IgD-negative memory B cell (primary cell): Measurements from ENCODE around the gene GATD1. TPM values are rescaled to one million over a fixed set of nuclear protein-coding genes. Genes with fewer than 3 reads are reported as not detected.

Source experiments
- H3K27ac Mint-ChIP-seq, 3 donors: one replicate each; pipeline ENCODE4 v1.8.0; 2020 to 2022; ENCODE audit warnings: mild to moderate bottlenecking in 3 of 3, mixed read lengths in 3 of 3, moderate library complexity in 1 of 3
- H3K27me3 Mint-ChIP-seq: one replicate; pipeline ENCODE4 v1.8.0; 2021; ENCODE audit warnings: mixed read lengths
- H3K36me3 Mint-ChIP-seq: one replicate; pipeline ENCODE4 v1.8.0; 2020; ENCODE audit warnings: mild to moderate bottlenecking, mixed read lengths
- H3K4me1 Mint-ChIP-seq, 3 donors: one replicate each; pipeline ENCODE4 v1.8.0; 2020 to 2022; ENCODE audit warnings: mixed read lengths in 3 of 3, mild to moderate bottlenecking in 1 of 3
- H3K4me3 Mint-ChIP-seq, 4 donors: one replicate each; pipeline ENCODE4 v1.8.0; 2020 to 2022; ENCODE audit warnings: mild to moderate bottlenecking in 4 of 4, mixed read lengths in 4 of 4, moderate library complexity in 3 of 4
- H3K9me3 Mint-ChIP-seq, 3 donors: one replicate each; pipeline ENCODE4 v1.8.0; 2020 to 2021; ENCODE audit warnings: mixed read lengths in 3 of 3, mild to moderate bottlenecking in 1 of 3
- polyA plus RNA-seq: library from polyadenylated mRNA; unstranded; fragments of 300-500 nt; fragmentation: Illumina TruSeq; gene quantifications from one replicate; pipeline ENCODE4 v1.2.3, GENCODE V29; 2021

Gene GATD1
- polyA plus RNA-seq, 1 donor from 2014 or later = 30.7 TPM

DNA sequence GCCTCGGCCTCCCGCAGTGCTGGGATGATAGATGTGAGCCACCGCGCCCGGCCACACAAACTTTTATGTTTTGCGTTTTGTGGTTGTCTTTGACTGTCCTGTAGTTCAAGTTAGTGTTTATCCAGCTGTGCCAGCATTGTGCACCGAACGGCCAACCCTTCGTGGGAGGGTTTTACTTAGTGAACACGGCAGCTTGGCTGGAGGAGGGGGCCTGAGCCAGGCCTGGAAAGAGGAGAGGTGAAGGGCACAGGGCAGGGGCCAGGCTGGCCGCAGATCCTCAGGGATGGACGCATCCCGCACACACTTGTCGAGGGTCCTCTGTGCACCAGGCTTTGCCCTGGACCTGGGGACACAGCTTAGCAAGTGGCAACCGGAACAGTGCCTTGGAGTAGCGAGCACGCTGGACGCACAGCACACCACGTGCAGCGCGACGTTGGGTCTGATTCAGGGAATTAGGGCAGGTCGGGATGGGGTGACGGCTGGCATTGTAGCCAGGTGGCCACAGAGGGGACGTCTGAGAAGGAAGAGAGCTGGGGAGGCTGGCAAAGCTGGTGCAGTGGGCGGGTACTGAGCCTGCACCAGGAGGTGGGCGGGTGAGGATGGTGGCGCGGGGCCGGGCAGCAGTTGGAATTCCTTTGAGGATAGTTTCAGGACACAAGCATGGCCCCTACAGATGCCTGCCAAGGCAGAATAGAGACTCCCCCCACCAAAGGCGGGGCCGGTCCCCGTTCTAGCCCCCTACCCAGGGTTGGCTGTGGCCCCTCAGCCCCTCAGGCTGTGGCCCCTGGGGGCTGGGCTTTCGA is 57.9 kb downstream of the GATD1 start:
- Mint-ChIP-seq H3K4me1 (peaks cover 7 to 12% (median 9%) of the 10 kb centered on the region in 3 donors), H3K4me3 (peak overlapping the region in 2 of 4 donors; percentile 54 to 69), H3K36me3 (no peaks in the 10 kb centered on the region), H3K27me3 (peaks cover 15% of the 10 kb centered on the region), H3K9me3 (peaks cover 2 to 5% (median 4%) of the 10 kb centered on the region in 3 donors), H3K27ac (peak overlapping the region in 2 of 3 donors; percentile 43 to 57)

Other genes starting within 250 kb of the GATD1 start
- 22.5 TPM for gene HRAS, start 241.9 kb downstream of the GATD1 start, polyA plus RNA-seq
- 2.6 TPM for gene LRRC56, start 240.0 kb downstream of the GATD1 start, polyA plus RNA-seq
- gene LMNTD2, start 216.7 kb downstream of the GATD1 start, polyA plus RNA-seq = 3.8 TPM
- 42.0 TPM for gene RASSF7, start 216.5 kb downstream of the GATD1 start, polyA plus RNA-seq
- gene PHRF1, start 201.0 kb downstream of the GATD1 start, polyA plus RNA-seq = 15.4 TPM
- 103 TPM for gene IRF7, start 161.5 kb downstream of the GATD1 start, polyA plus RNA-seq
- gene CDHR5, start 152.5 kb downstream of the GATD1 start, polyA plus RNA-seq = not detected
- not detected for gene SCT, start 150.3 kb downstream of the GATD1 start, polyA plus RNA-seq
- gene DRD4, start 140.2 kb downstream of the GATD1 start, polyA plus RNA-seq = not detected
- 25.6 TPM for gene DEAF1, start 82.3 kb downstream of the GATD1 start, polyA plus RNA-seq
- 35.6 TPM for gene TMEM80, start 81.7 kb downstream of the GATD1 start, polyA plus RNA-seq
- gene EPS8L2, start 71.3 kb downstream of the GATD1 start, polyA plus RNA-seq = 17.3 TPM
- 246 TPM for gene TALDO1, start 30.0 kb downstream of the GATD1 start, polyA plus RNA-seq
- gene CEND1, start 12.6 kb upstream of the GATD1 start, polyA plus RNA-seq = 0.99 TPM
- gene SLC25A22, start 20.8 kb upstream of the GATD1 start, polyA plus RNA-seq = 9.5 TPM
- 6.4 TPM for gene PIDD1, start 27.7 kb upstream of the GATD1 start, polyA plus RNA-seq
- 4,588 TPM for gene RPLP2, start 32.5 kb upstream of the GATD1 start, polyA plus RNA-seq
- 51.1 TPM for gene PNPLA2, start 41.4 kb upstream of the GATD1 start, polyA plus RNA-seq
- 20.0 TPM for gene CRACR2B, start 50.4 kb upstream of the GATD1 start, polyA plus RNA-seq
- 13.8 TPM for gene CD151, start 55.5 kb upstream of the GATD1 start, polyA plus RNA-seq
- 96.7 TPM for gene POLR2L, start 65.0 kb upstream of the GATD1 start, polyA plus RNA-seq
- gene TSPAN4, start 65.4 kb upstream of the GATD1 start, polyA plus RNA-seq = 2.1 TPM
- 47.5 TPM for gene CHID1, start 133.3 kb upstream of the GATD1 start, polyA plus RNA-seq
- gene AP2A2, start 148.4 kb upstream of the GATD1 start, polyA plus RNA-seq = 7.1 TPM